ENCODE data around the gene AXL.
"Not testable (repeated sequence)": the region's sequence is repeated elsewhere in the genome, so short reads cannot be mapped to it uniquely, and the experiment has no call there.

AXL gene

DNA sequence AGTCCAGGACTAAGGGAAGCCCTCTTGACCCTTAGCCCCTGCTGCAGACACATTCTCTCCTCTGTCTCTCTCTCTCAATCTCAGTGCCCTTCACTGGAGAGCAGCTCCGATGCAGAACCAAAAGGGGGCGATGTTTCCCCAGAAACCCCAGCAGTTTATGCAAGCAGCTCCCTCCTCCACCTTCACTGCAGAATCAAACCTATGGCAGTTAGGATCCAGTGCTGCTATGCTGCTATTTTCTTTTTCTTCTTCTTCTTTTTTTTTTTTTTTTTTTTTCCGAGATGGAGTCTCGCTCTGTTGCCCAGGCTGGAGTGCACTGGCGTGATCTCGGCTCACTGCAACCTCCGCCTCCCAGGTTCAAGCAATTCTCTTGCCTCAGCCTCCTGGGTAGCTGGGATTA is 14.7 kb upstream of the AXL start:
- not testable (repeated sequence) for H3K4me3 ChIP-seq (ENCODE audit: low read depth in 1 of 2, low read length in 2 of 2); H3K79me2 ChIP-seq (ENCODE audit: insufficient read depth, low read length); H3K4me1 ChIP-seq (ENCODE audit: insufficient read depth, low read length); H3K36me3 ChIP-seq (ENCODE audit: insufficient read depth, low read length); H3K9me3 ChIP-seq (ENCODE audit: insufficient read depth, low read length, severe bottlenecking); H3K27ac ChIP-seq (ENCODE audit: low read length); H3K27me3 ChIP-seq (ENCODE audit: insufficient read depth, low read length, poor library complexity); H3K4me2 ChIP-seq (ENCODE audit: insufficient read depth, low read length); H4K20me1 ChIP-seq (ENCODE audit: insufficient read depth, low read length); H2AFZ ChIP-seq (ENCODE audit: low read depth, low read length); H3K9ac ChIP-seq (ENCODE audit: low read depth, low read length)
- ATAC-seq (ENCODE audit: insufficient read depth, low read depth) = peak; percentile 99
- TF ChIP-seq CTCF (IDR thresholded peaks at IDR 0.05; ENCODE audit: borderline replicate concordance, extremely low read depth, low read length, poor library complexity, severe bottlenecking) = peak; percentile 95
- peak; percentile 79 for DNase-seq

DNA sequence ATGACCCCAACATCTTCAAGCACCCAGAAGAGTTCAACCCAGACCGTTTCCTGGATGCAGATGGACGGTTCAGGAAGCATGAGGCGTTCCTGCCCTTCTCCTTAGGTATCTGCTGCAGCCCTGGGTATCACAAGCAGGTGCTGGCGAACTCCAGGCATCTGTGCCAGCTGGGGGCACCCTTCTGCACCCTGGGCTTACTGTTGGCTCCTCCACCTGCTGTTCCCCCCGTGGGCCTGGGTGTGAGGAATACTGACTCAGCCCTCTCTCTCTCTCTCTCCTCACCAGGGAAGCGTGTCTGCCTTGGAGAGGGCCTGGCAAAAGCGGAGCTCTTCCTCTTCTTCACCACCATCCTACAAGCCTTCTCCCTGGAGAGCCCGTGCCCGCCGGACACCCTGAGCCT is 13.0 kb upstream of the AXL start:
- no peak overlapping the region for H2AFZ ChIP-seq (ENCODE audit: low read depth, low read length)
- no peak overlapping the region for H3K27ac ChIP-seq (ENCODE audit: low read length)
- DNase-seq = no peak

DNA sequence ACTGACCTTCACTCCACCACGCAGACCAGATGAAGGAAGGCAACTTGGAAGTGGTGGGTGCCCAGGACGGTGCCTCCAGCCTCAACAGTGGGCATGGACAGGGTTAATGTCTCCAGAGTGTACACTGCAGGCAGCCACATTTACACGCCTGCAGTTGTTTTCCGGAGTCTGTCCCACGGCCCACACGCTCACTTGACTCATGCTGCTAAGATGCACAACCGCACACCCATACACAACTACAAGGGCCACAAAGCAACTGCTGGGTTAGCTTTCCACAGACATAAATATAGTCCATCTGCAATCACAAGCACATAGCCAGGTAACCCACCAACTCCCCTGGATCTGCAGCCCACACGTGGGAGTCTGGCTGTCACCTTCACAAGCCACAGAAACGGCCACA is 12.6 kb upstream of the AXL start:
- Histone ChIP-seq H3K9me3 (ENCODE audit: insufficient read depth, low read length, severe bottlenecking) (no peaks in the 10 kb centered on the region), H3K27me3 (ENCODE audit: insufficient read depth, low read length, poor library complexity) (no peaks in the 10 kb centered on the region), H3K9ac (ENCODE audit: low read depth, low read length) (no peak overlapping the region), H3K4me1 (ENCODE audit: insufficient read depth, low read length) (no peaks in the 10 kb centered on the region), H3K36me3 (ENCODE audit: insufficient read depth, low read length) (no peaks in the 10 kb centered on the region), H3K4me3 (ENCODE audit: low read depth in 1 of 2, low read length in 2 of 2) (no peak overlapping the region), H4K20me1 (ENCODE audit: insufficient read depth, low read length) (no peaks in the 10 kb centered on the region), H3K27ac (ENCODE audit: low read length) (no peak overlapping the region), H3K79me2 (ENCODE audit: insufficient read depth, low read length) (no peaks in the 10 kb centered on the region), H2AFZ (ENCODE audit: low read depth, low read length) (no peak overlapping the region), H3K4me2 (ENCODE audit: insufficient read depth, low read length) (no peak overlapping the region)
- ATAC-seq (ENCODE audit: insufficient read depth, low read depth) (no peak), DNase-seq (no peak)
- no peak for TF ChIP-seq CTCF (IDR thresholded peaks at IDR 0.05; ENCODE audit: borderline replicate concordance, extremely low read depth, low read length, poor library complexity, severe bottlenecking)
- no peak for TF ChIP-seq EZH2 (IDR thresholded peaks at IDR 0.05; ENCODE audit: borderline replicate concordance, low read depth, low read length, severe bottlenecking)

More for the DNA sequence above, 13.0 kb upstream of the AXL start:
- Histone ChIP-seq H3K4me1 (ENCODE audit: insufficient read depth, low read length) (no peaks in the 10 kb centered on the region), H3K4me3 (ENCODE audit: low read depth in 1 of 2, low read length in 2 of 2) (no peak overlapping the region), H3K36me3 (ENCODE audit: insufficient read depth, low read length) (no peaks in the 10 kb centered on the region), H3K9ac (ENCODE audit: low read depth, low read length) (no peak overlapping the region), H3K9me3 (ENCODE audit: insufficient read depth, low read length, severe bottlenecking) (no peaks in the 10 kb centered on the region), H3K4me2 (ENCODE audit: insufficient read depth, low read length) (no peak overlapping the region), H4K20me1 (ENCODE audit: insufficient read depth, low read length) (no peaks in the 10 kb centered on the region), H3K79me2 (ENCODE audit: insufficient read depth, low read length) (no peaks in the 10 kb centered on the region), H3K27me3 (ENCODE audit: insufficient read depth, low read length, poor library complexity) (no peaks in the 10 kb centered on the region)
- ATAC-seq (ENCODE audit: insufficient read depth, low read depth) = no peak
- TF ChIP-seq CTCF (IDR thresholded peaks at IDR 0.05; ENCODE audit: borderline replicate concordance, extremely low read depth, low read length, poor library complexity, severe bottlenecking) (no peak), EZH2 (IDR thresholded peaks at IDR 0.05; ENCODE audit: borderline replicate concordance, low read depth, low read length, severe bottlenecking) (no peak)
